Adrenal gland (tissue), 12 donors: ENCODE data around the gene TBC1D3I. TPM values are rescaled to one million over a fixed set of nuclear protein-coding genes. Genes with fewer than 3 reads are reported as not detected.

Source experiments
- DNase-seq, 7 donors: peaks; one replicate each; pipeline ENCODE4 v3.0.0-alpha.2; 2019 to 2020
- H3K27ac ChIP-seq, 5 donors: fragments of 200-600 bp; sonication (generic) in 4 of 5; 1 replicate in 3 of 5; 2 replicates in 2 of 5; pipeline versions ENCODE4 v1.5.1 to v1.8.0; 2016 to 2020; ENCODE audit warnings: mild to moderate bottlenecking in 1 of 5
- H3K27me3 ChIP-seq: fragments of 200-600 bp; 2 replicates; pipeline ENCODE4 v1.8.0; 2021
- H3K36me3 ChIP-seq, 2 donors: fragments of 200-600 bp; replicated peaks in 1 of 2; 1 replicate in 1 of 2; 2 replicates in 1 of 2; pipeline versions ENCODE4 v1.5.1 to v1.8.0; 2018 to 2022
- H3K4me1 ChIP-seq, 2 donors: fragments of 200-600 bp; replicated peaks in 1 of 2; 1 replicate in 1 of 2; 2 replicates in 1 of 2; pipeline versions ENCODE4 v1.5.1 to v1.8.0; 2018 to 2021
- H3K4me3 ChIP-seq, 4 donors: fragments of 200-600 bp; sonication (generic) in 3 of 4; one replicate each; pipeline ENCODE4 v1.5.1; 2016 to 2018
- H3K9me3 ChIP-seq, 3 donors: fragments of 200-600 bp; sonication (generic) in 1 of 3; replicated peaks in 1 of 3; 1 replicate in 2 of 3; 2 replicates in 1 of 3; pipeline versions ENCODE4 v1.5.1 to v1.8.0; 2016 to 2021
- POLR2A ChIP-seq, 2 donors: fragments of 450-650 bp; IDR thresholded peaks; one replicate each; pipeline ENCODE4 v1.6.1; 2017; ENCODE audit warnings: antibody characterized with exemption in 2 of 2, mild to moderate bottlenecking in 2 of 2, moderate library complexity in 1 of 2
- whole genome bisulfite sequencing, 4 donors: extraction: QIAGEN DNeasy Blood & Tissue Kit in 2 of 4; methylation state at CpG; one replicate each; pipeline versions ENCODE4 v1.1.5 to v1.1.7; 2013 to 2017; 5-methylcytosine and 5-hydroxymethylcytosine counted together
- intact Hi-C, 2 donors: fragments of 100-400 bp; cut with DNase I; formaldehyde crosslinking; loops; one replicate each; pipeline versions ENCODE4 v1.14.1 to v1.15.0; 2022 to 2023
- polyA plus RNA-seq, 3 donors: library from polyadenylated mRNA; stranded (reverse); fragments of 200-250 nt in 2 of 3; fragments of 350-450 nt in 1 of 3; fragmentation: Illumina TruSeq in 1 of 3; extraction: RNeasy Lipid Tissue Mini Kit (QIAGEN cat#74804) in 1 of 3; gene quantifications; one replicate each; pipeline ENCODE4 v1.2.3, GENCODE V29; 2013 to 2014
- small RNA-seq, 2 donors: library from RNA; depleted of rRNA; stranded (forward); fragments of <200 nt; gene quantifications; one replicate each; pipeline ENCODE3, GENCODE V24; 2016
- total RNA-seq, 9 donors: library from RNA; depleted of rRNA in 4 of 9; stranded (reverse); fragments of >200 nt in 4 of 9; fragments of 120-200 nt in 1 of 9; fragmentation: NEBNext Ultra II Directional in 1 of 9; extraction: Animal tissue kit (Norgen Biotek cat#: 25700) in 1 of 9; gene quantifications; one replicate each; pipeline versions ENCODE4 v1.1.0 to v1.2.4, GENCODE V29; 2013 to 2023
- TF ChIP-seq, protein P1 (sequence below), 6 experiments: fragments of 450-650 bp in 4 of 6; fragments of 200-600 bp in 2 of 6; sonication (generic) in 1 of 6; IDR thresholded peaks; 1 replicate in 5 of 6; 2 replicates in 1 of 6; pipeline versions ENCODE4 v1.5.1 to v1.8.0; 2016 to 2021; ENCODE audit warnings: antibody characterized with exemption in 6 of 6, mild to moderate bottlenecking in 2 of 6, moderate library complexity in 1 of 6
- donor health status: healthy with polysubstance abuse.
- donor health status: Bipolar disorder and iron deficiency.
- donor health status: DM: yes; HTN: yes; CAD: no.
- donor health status: DM: no; HTN: no; CAD: no.
- donor health status: DM: no; HTN: no; CAD: no.
- donor health status: DM: yes; HTN: yes; CAD: no.

TBC1D3I gene
- total and polyA plus RNA-seq, 12 donors = 0.18 to 2.4 (median 0.89) TPM; not detected in 7

DNA sequence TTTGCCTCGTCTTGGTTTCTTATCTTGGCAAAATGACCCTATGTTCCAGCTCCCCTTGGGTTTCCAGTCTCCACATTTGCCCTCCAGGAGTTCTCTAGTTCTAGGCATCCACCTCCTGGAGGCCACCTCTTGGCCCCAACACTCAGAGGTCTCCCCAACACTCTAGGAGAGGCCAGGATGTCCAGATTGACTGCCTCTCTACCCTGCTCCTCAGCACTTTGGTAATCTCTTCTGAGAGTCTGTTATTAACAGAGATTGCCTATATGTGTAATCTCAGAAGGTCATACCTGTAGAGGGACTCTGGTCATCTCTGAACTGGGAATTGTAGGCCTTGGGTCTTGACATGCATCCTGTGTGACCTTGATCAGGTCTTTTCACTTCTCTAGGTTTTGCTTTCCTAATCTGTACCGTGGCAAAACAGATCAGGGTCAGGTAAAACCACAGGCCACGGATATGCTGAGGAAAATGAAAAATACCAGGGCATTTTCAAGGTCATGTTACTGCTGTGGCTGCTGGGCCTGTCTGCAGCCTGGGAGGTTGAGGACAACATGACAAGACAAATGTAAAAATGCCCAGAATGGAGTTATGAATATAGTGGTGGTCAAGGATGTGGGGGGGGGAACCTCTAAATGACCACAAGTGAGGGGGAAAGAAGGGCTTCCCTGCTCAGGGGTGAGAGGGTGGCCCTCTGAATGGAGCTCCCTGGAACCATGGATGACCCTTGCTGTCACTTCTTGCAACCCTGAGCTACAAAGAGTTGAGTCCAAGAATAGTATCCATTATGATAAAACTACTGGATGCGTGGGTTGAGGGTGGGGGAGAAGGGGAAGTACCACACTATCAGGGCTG, 58.5 kb downstream of the TBC1D3I start:
- Histone ChIP-seq H3K36me3 (no peaks in the 10 kb centered on the region), H3K4me1 (no peaks in the 10 kb centered on the region), H3K9me3 (no peaks in the 10 kb centered on the region), H3K27me3 (no peaks in the 10 kb centered on the region), H3K27ac (no peak overlapping the region), H3K4me3 (no peak overlapping the region)
- TF ChIP-seq POLR2A (IDR thresholded peaks at IDR 0.05) = no peak
- TF ChIP-seq, protein P1, sequence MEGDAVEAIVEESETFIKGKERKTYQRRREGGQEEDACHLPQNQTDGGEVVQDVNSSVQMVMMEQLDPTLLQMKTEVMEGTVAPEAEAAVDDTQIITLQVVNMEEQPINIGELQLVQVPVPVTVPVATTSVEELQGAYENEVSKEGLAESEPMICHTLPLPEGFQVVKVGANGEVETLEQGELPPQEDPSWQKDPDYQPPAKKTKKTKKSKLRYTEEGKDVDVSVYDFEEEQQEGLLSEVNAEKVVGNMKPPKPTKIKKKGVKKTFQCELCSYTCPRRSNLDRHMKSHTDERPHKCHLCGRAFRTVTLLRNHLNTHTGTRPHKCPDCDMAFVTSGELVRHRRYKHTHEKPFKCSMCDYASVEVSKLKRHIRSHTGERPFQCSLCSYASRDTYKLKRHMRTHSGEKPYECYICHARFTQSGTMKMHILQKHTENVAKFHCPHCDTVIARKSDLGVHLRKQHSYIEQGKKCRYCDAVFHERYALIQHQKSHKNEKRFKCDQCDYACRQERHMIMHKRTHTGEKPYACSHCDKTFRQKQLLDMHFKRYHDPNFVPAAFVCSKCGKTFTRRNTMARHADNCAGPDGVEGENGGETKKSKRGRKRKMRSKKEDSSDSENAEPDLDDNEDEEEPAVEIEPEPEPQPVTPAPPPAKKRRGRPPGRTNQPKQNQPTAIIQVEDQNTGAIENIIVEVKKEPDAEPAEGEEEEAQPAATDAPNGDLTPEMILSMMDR (IDR thresholded peaks at IDR 0.05) = no peak
- intact Hi-C loops = no loop called here
- no peak for DNase-seq
- 60 to 68% (median 64%) methylated on average over 4 of the region's 4 CpGs for WGBS, 4 donors

- no peak overlapping the region for H3K27ac ChIP-seq
- 50 to 66% (median 57%) methylated on average over 7 of the region's 7 CpGs for WGBS, 4 donors
- intact Hi-C loops = no loop called here
- H3K4me3 ChIP-seq = no peak overlapping the region
- TF ChIP-seq POLR2A (IDR thresholded peaks at IDR 0.05) = no peak
- TF ChIP-seq, protein P1 (IDR thresholded peaks at IDR 0.05) = no peak
- H3K27me3 ChIP-seq = no peaks in the 10 kb centered on the region
- no peak for DNase-seq
- no peaks in the 10 kb centered on the region for H3K4me1 ChIP-seq
- no peaks in the 10 kb centered on the region for H3K36me3 ChIP-seq
- no peaks in the 10 kb centered on the region for H3K9me3 ChIP-seq
These were observed 59.5 kb downstream of the TBC1D3I start for GRCh38 chr17:36204724-36205500.

Small RNAs within 50 kb of the gene (small RNA-seq; reads per million reads assigned to genes)
- 0 reads per million in 2 donors for gene AC243829.3
- 0 reads per million in 2 donors for gene AC243829.6
- 0 reads per million in 2 donors for gene RF00019

Other genes starting within 250 kb of the TBC1D3I start
- gene CCL23, start 246.6 kb downstream of the TBC1D3I start, total RNA-seq = 10 to 100 TPM in 5 of 9 donors, 1 to 10 TPM in 4; 1.9 to 25.7 (median 10.0) TPM
- 1 to 10 TPM; 1.9 to 9.8 (median 3.3) TPM for gene CCL23, start 246.6 kb downstream of the TBC1D3I start, polyA plus RNA-seq
- gene CCL18, start 200.3 kb downstream of the TBC1D3I start, total RNA-seq = 1 to 10 TPM in 4 of 9 donors, under 1 TPM in 1, not detected in 4; 0.32 to 2.2 (median 1.6) TPM
- gene CCL18, start 200.3 kb downstream of the TBC1D3I start, polyA plus RNA-seq = 1 to 10 TPM in 2 of 3 donors, not detected in 1; 1.2 to 5.2 TPM
- gene CCL3, start 174.4 kb downstream of the TBC1D3I start, total RNA-seq = 10 to 100 TPM in 2 of 9 donors, 1 to 10 TPM in 6, under 1 TPM in 1; 0.54 to 15.3 (median 4.8) TPM
- 1 to 10 TPM; 3.8 to 9.9 (median 5.2) TPM for gene CCL3, start 174.4 kb downstream of the TBC1D3I start, polyA plus RNA-seq
- gene CCL4, start 160.7 kb downstream of the TBC1D3I start, total RNA-seq = 10 to 100 TPM in 2 of 9 donors, 1 to 10 TPM in 6, under 1 TPM in 1; 0.72 to 17.5 (median 5.5) TPM
- 10 to 100 TPM in 1 of 3 donors, 1 to 10 TPM in 2; 3.8 to 10.0 (median 5.2) TPM for gene CCL4, start 160.7 kb downstream of the TBC1D3I start, polyA plus RNA-seq
- 10 to 100 TPM in 1 of 9 donors, 1 to 10 TPM in 5, under 1 TPM in 1, not detected in 2; 0.39 to 10.5 (median 2.7) TPM for gene TBC1D3B, start 87.9 kb downstream of the TBC1D3I start, total RNA-seq
- 10 to 100 TPM in 2 of 3 donors, not detected in 1; 10.4 to 12.9 TPM for gene TBC1D3B, start 87.9 kb downstream of the TBC1D3I start, polyA plus RNA-seq
- 1 to 10 TPM in 3 of 9 donors, under 1 TPM in 2, not detected in 4; 0.41 to 1.7 (median 1.4) TPM for gene CCL3L1, start 67.8 kb downstream of the TBC1D3I start, total RNA-seq
- 1 to 10 TPM in 1 of 3 donors, under 1 TPM in 2; 0.54 to 3.0 (median 0.72) TPM for gene CCL3L1, start 67.8 kb downstream of the TBC1D3I start, polyA plus RNA-seq
- 1 to 10 TPM in 6 of 9 donors, under 1 TPM in 2, not detected in 1; 0.57 to 3.8 (median 2.2) TPM for gene CCL4L2, start 53.5 kb downstream of the TBC1D3I start, total RNA-seq
- gene CCL4L2, start 53.5 kb downstream of the TBC1D3I start, polyA plus RNA-seq = 1 to 10 TPM; 1.3 to 5.1 (median 2.2) TPM
- not detected for gene TBC1D3G, start 59.3 kb upstream of the TBC1D3I start, total RNA-seq
- gene TBC1D3G, start 59.3 kb upstream of the TBC1D3I start, polyA plus RNA-seq = 10 to 100 TPM in 1 of 3 donors, 1 to 10 TPM in 1, not detected in 1; 2.7 to 79.7 TPM
- gene TBC1D3H, start 123.9 kb upstream of the TBC1D3I start, total RNA-seq = not detected
- gene TBC1D3H, start 123.9 kb upstream of the TBC1D3I start, polyA plus RNA-seq = 1 to 10 TPM in 1 of 3 donors, not detected in 2; 6.4 TPM
- 10 to 100 TPM; 13.6 to 65.6 (median 37.9) TPM for gene ZNHIT3, start 222.1 kb upstream of the TBC1D3I start, total RNA-seq
- gene ZNHIT3, start 222.1 kb upstream of the TBC1D3I start, polyA plus RNA-seq = 10 to 100 TPM; 26.5 to 59.8 (median 34.5) TPM